GM12801 (cell line): ENCODE measurements around the gene VWA5B2.

ENCODE experiments used
- CTCF ChIP-seq: IDR thresholded peaks from one replicate; pipeline ENCODE4 v1.5.1; 2011; ENCODE audit warnings: control low read depth; ENCODE audit not compliant: insufficient read length; ENCODE audit errors: extremely low read depth

VWA5B2 gene

GRCh38 chr3:184186902-184187207 is 42.5 kb upstream of the VWA5B2 start:
- TF ChIP-seq CTCF, result no peak

GRCh38 chr3:184188080-184188479 is 41.3 kb upstream of the VWA5B2 start:
- TF ChIP-seq CTCF, result no peak

GRCh38 chr3:184189421-184189820 is 40.0 kb upstream of the VWA5B2 start:
- no peak for TF ChIP-seq CTCF

GRCh38 chr3:184192889-184193288 is 36.5 kb upstream of the VWA5B2 start:
- TF ChIP-seq CTCF, result no peak

DNA sequence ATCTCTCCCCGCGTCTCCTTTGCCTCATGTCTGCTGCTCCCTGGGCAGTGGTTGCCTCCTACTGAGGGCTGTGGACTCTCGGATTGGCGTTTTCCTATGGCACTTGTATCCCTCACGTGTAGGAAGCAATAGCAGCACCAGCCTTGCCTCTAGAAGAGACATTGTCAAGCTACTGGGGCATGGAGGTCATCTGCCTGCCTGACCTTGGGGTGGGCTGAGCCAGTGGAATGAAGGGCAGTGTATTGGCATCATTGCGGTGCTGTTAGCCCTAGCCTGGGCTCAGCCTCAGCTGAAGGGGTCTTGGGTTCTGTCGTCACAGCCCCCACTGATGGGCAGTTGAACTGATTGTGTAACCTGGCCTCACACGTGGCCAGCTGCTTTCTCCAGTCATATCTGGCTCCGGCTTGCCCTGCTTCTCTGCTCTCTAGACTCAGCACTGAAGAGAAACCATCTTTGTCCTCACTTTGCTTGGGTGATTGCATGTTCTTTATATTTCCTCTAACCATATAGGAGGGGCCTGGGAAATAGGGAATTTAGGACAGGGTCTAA is 35.3 kb upstream of the VWA5B2 start:
- no peak for TF ChIP-seq CTCF

- TF ChIP-seq CTCF, result no peak
Observed at GRCh38 chr3:184196536-184196935, 32.8 kb upstream of the VWA5B2 start.

DNA sequence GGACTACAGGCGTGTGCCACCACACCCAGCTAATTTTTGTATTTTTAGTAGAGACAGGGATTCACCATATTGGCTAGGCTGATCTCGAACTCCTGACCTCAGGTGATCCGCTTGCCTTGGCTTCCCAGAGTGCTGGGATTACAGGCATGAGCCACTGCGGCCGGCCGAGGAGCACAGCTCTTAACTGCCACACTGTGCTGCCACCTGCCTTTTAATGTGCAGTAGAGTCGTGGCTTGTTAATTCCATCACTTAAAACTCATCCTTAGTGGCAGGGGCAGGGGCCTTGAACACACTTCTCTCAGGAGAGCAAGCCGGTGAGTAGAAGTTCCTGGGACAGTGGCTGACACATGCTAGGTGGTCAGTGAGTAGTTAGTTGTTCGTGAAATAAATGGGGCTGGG is 30.9 kb upstream of the VWA5B2 start:
- no peak for TF ChIP-seq CTCF

DNA sequence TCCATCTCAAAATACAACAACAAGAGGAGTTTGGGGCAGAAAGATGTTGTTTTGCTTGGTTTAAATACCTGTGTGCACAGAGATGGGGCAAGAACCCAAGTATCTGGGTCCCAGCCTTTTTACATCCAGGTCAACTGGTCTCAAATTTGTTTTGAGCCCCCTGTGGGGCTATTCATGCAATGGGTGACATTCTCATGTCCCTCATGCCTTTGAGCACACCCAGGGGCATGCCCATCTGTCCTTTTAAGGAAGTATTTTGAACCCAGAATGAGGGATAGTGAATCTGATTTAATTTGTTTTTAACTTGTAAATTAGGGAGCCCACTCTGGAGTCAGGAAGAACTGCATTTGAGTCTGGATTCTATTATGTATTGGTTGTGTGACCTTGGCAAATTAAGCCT is 28.6 kb upstream of the VWA5B2 start:
- TF ChIP-seq CTCF, result no peak
